Thoracic aorta (tissue), 2 donors: Measurements from ENCODE around the gene ANO9. TPM values are rescaled to one million over a fixed set of nuclear protein-coding genes. Genes with fewer than 3 reads are reported as not detected.

Source experiments
- ATAC-seq: fragments of 150-250 bp; one replicate; pipeline ENCODE4 v1.8.0; 2017; ENCODE audit warnings: low read depth; ENCODE audit not compliant: insufficient number of reproducible peaks, low FRiP score
- DNase-seq: peaks from one replicate; pipeline ENCODE4 v3.0.0-alpha.2; 2020; ENCODE audit warnings: low spot score
- H3K27ac ChIP-seq, 2 donors: fragments of 200-600 bp; sonication (generic); 1 replicate in 1 of 2; 2 replicates in 1 of 2; pipeline ENCODE4 v1.5.1; 2016; ENCODE audit warnings: mild to moderate bottlenecking in 2 of 2, moderate library complexity in 2 of 2
- H3K27me3 ChIP-seq: fragments of 200-600 bp; sonication (generic); replicated peaks from 2 replicates; pipeline ENCODE4 v1.6.0; 2016; ENCODE audit warnings: mild to moderate bottlenecking; ENCODE audit not compliant: insufficient read depth
- H3K36me3 ChIP-seq: fragments of 200-600 bp; sonication (generic); one replicate; pipeline ENCODE4 v1.5.1; 2016
- H3K4me1 ChIP-seq, 2 donors: fragments of 200-600 bp; sonication (generic); 1 replicate in 1 of 2; 2 replicates in 1 of 2; pipeline versions ENCODE4 v1.5.1 to v1.6.0; 2016; ENCODE audit warnings: low read depth in 2 of 2, mild to moderate bottlenecking in 1 of 2; ENCODE audit not compliant: control insufficient read depth in 1 of 2
- H3K4me3 ChIP-seq: fragments of 200-600 bp; sonication (generic); 2 replicates; pipeline ENCODE4 v1.5.1; 2016; ENCODE audit warnings: mild to moderate bottlenecking
- H3K9me3 ChIP-seq: fragments of 200-600 bp; sonication (generic); 2 replicates; pipeline ENCODE4 v1.5.1; 2016
- total RNA-seq, 2 donors: library from RNA; depleted of rRNA; stranded (reverse); fragments of >200 nt; gene quantifications; one replicate each; pipeline versions ENCODE4 v1.1.0 to v1.2.3, GENCODE V29; 2016
- TF ChIP-seq, protein P1 (sequence below): fragments of 200-600 bp; sonication (generic); IDR thresholded peaks from one replicate; pipeline ENCODE4 v1.5.1; 2019; ENCODE audit warnings: antibody characterized with exemption

The ANO9 gene
- total RNA-seq, 2 donors from 2014 or later: 0.68 to 2.7 TPM

DNA sequence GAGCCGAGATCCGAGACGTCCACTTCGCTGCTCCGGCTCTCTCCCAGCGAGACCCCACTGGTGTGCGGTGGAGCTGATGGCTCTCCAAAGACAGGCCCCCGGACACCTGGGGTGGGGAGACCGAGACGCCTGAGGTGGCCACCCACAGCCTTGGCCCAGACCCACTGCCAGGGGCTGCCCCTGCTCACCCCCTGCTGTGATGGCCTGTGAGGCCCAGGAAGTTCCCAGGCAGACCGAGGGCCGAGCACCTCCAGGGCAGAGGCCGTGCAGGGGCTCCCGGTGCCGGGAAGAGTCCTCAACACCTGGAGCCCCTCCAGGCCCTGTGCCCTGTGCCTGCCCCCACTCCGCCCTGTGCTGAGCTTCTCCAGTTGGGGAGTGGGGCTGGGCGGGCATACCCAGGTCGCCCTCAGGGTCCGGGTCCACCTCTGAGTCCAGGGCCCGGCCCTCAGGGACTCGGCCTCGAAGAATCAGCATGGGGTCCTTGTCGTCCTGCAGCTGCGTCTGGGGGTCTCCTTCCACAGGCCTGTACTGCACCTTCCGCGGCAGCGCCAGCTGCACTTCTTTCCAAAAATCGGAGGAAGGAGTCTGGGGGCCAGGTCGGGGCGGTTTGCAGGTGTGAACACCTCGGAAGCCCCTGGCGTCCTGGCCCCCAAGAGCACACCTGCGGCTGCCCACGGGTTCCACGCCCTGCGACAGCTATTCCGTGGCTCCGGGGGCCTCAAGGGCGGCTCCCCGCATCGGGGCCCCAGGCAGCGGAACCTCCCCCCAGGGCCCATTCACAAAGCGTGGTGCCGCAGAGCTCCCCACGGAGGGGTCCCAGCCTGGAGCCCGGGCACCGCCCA is 35.6 kb downstream of the ANO9 start:
- Histone ChIP-seq H3K27ac (peak overlapping the region in 1 of 2 donors; percentile 26), H3K4me3 (peak overlapping the region; percentile 86), H3K27me3 (no peaks in the 10 kb centered on the region), H3K4me1 (peaks cover 6 to 13% of the 10 kb centered on the region in 2 donors), H3K36me3 (no peaks in the 10 kb centered on the region), H3K9me3 (no peaks in the 10 kb centered on the region)
- TF ChIP-seq, protein P1, sequence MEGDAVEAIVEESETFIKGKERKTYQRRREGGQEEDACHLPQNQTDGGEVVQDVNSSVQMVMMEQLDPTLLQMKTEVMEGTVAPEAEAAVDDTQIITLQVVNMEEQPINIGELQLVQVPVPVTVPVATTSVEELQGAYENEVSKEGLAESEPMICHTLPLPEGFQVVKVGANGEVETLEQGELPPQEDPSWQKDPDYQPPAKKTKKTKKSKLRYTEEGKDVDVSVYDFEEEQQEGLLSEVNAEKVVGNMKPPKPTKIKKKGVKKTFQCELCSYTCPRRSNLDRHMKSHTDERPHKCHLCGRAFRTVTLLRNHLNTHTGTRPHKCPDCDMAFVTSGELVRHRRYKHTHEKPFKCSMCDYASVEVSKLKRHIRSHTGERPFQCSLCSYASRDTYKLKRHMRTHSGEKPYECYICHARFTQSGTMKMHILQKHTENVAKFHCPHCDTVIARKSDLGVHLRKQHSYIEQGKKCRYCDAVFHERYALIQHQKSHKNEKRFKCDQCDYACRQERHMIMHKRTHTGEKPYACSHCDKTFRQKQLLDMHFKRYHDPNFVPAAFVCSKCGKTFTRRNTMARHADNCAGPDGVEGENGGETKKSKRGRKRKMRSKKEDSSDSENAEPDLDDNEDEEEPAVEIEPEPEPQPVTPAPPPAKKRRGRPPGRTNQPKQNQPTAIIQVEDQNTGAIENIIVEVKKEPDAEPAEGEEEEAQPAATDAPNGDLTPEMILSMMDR: no peak
- DNase-seq (no peak), ATAC-seq (no peak)

DNA sequence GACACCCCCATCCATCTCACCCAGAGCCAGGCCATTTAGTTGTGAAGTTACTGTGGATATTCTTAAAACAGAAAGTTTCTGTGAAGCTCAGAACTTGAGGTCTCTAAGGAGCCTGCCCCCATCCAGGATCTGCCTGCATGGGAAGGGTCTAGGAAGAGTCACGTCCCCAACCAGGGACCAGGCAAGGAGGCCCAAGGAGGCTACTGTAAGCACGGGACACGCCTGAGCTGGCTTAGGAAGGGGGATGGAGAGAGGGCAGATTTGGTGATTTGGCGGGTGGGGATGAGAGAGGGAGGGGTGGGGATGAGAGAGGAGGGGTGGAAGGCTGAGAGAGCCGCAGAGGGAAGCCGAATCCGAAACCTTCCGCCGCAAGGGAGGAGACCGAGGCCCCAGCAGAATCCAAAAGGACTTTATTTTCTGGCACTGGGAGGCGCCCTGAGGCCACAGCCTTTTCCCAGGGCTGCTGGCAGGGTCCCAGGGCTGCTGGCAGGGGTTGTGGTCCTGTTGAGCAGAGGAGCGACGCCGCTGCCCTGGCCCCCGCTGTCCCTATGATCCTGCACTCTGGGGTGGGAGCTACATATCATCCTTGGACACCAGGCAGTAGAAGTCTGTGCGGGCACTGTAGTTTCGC is 36.4 kb downstream of the ANO9 start:
- Histone ChIP-seq H3K36me3 (no peaks in the 10 kb centered on the region), H3K27ac (no peak overlapping the region), H3K27me3 (no peaks in the 10 kb centered on the region), H3K9me3 (no peaks in the 10 kb centered on the region), H3K4me3 (no peak overlapping the region), H3K4me1 (peaks cover 6 to 13% of the 10 kb centered on the region in 2 donors)
- DNase-seq: no peak
- ATAC-seq: no peak
- TF ChIP-seq, protein P1: no peak

DNA sequence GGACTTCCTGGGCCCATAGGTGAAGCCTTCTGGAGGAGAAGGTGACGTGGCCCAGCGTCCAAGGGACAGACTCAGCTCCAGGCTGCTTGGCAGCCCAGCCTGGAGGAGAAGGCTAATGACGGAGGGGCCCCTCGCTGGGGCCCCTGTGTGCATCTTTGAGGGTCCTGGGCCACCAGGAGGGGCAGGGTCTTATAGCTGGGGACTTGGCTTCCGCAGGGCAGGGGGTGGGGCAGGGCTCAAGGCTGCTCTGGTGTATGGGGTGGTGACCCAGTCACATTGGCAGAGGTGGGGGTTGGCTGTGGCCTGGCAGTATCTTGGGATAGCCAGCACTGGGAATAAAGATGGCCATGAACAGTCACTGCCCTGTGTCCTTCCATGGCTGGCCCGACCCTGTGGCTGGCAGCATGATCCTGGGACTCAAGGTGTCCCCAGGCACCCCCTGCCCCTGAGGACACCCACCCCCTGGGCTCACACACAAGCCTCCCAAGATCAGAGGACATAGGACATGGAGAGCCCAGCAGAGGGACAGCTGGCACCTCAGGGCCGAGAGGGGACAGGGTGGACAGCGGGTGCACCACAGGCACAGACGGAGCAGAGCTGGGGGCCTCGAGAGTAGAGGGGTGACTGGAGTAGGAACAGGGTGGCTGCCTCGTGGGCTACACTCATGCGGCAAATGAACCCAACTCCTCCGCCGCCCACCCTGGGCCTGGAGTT is 37.1 kb downstream of the ANO9 start:
- no peak overlapping the region for H3K4me3 ChIP-seq
- no peaks in the 10 kb centered on the region for H3K36me3 ChIP-seq
- H3K27ac ChIP-seq: no peak overlapping the region
- TF ChIP-seq, protein P1: no peak
- no peak for DNase-seq
- no peak for ATAC-seq
- peaks cover 6 to 13% of the 10 kb centered on the region in 2 donors for H3K4me1 ChIP-seq
- H3K9me3 ChIP-seq: no peaks in the 10 kb centered on the region
- no peaks in the 10 kb centered on the region for H3K27me3 ChIP-seq

DNA sequence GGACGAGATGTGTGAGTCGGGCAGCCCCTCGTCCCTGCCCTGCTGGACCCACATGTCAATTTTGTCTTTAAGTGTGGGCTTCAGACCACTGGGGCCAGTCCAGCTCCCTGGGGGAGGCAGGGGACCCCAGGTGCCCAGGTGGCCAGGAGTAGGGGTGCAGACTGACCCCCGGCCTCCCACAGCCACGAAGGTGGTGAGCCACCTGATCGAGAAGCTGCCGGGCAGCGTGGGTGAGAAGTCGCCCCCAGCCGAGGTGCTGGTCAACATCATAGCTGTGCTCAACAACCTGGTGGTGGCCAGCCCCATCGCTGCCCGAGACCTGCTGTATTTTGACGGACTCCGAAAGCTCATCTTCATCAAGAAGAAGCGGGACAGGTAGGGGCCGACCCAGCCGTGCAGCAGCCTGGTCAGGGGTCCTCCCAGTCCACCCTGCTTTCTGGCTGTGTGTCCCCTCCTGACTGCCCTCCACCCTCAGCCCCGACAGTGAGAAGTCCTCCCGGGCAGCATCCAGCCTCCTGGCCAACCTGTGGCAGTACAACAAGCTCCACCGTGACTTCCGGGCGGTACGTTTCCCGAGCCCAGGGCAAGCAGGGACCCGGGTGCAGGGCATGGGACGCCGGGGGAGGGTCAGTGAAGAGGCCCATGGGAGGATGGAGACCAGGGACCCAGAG is 37.9 kb downstream of the ANO9 start:
- ATAC-seq: no peak

More for the DNA sequence above, 37.9 kb downstream of the ANO9 start:
- H3K9me3 ChIP-seq: no peaks in the 10 kb centered on the region
- peaks cover 6 to 13% of the 10 kb centered on the region in 2 donors for H3K4me1 ChIP-seq
- no peak overlapping the region for H3K27ac ChIP-seq
- no peaks in the 10 kb centered on the region for H3K27me3 ChIP-seq
- TF ChIP-seq, protein P1: no peak
- H3K36me3 ChIP-seq: no peaks in the 10 kb centered on the region
- H3K4me3 ChIP-seq: no peak overlapping the region
- no peak for DNase-seq
